B cell (primary cell): Measurements from ENCODE around the gene UBE2F. TPM values are rescaled to one million over a fixed set of nuclear protein-coding genes. Genes with fewer than 3 reads are reported as not detected.

ENCODE experiments used
- ATAC-seq: fragments of 200-7000 bp; cut with Tn5 transposase; one replicate; pipeline ENCODE4 v1.10.0; 2021; ENCODE audit warnings: low read depth, mild to moderate bottlenecking, moderate number of reproducible peaks, moderate library complexity
- CTCF ChIA-PET: fragments of 350-600 bp; sonication (Branson Sonifier 250); formaldehyde crosslinking; loops from one replicate; lab custom pipeline; 2021; ENCODE audit warnings: antibody characterized with exemption, inconsistent platforms; lab: Charles Lee
- POLR2A ChIA-PET: fragments of 350-600 bp; sonication (Branson Sonifier 250); formaldehyde crosslinking; loops from one replicate; lab custom pipeline; 2021; ENCODE audit warnings: antibody characterized with exemption; lab: Charles Lee
- DNase-seq: peaks from one replicate; pipeline ENCODE4 v3.0.0; 2013
- H2AFZ ChIP-seq: 2 replicates; pipeline ENCODE4 v1.6.1; 2012; ENCODE audit warnings: mild to moderate bottlenecking, low read depth, low read length; ENCODE audit not compliant: insufficient read depth, poor library complexity, severe bottlenecking
- H3K27ac ChIP-seq, 2 donors: 1 replicate in 1 of 2; 2 replicates in 1 of 2; pipeline ENCODE4 v1.5.1; 2012 to 2013; ENCODE audit warnings: low read length in 2 of 2, mild to moderate bottlenecking in 2 of 2, moderate library complexity in 1 of 2
- H3K27me3 ChIP-seq, 4 experiments: fragments of 200-600 bp in 1 of 4; sonication (generic) in 1 of 4; replicated peaks in 1 of 4; 1 replicate in 2 of 4; 2 replicates in 2 of 4; pipeline versions ENCODE4 v1.6.1 to v1.7.0; 2013 to 2016; ENCODE audit warnings: low read length in 3 of 4, mild to moderate bottlenecking in 2 of 4, mixed read lengths in 1 of 4, moderate library complexity in 1 of 4; ENCODE audit not compliant: insufficient read depth in 4 of 4, control insufficient read depth in 3 of 4; ENCODE audit errors: control extremely low read depth in 1 of 4
- H3K36me3 ChIP-seq, 2 experiments: replicated peaks in 1 of 2; 1 replicate in 1 of 2; 2 replicates in 1 of 2; pipeline versions ENCODE4 v1.6.1 to v1.7.1; 2013; ENCODE audit warnings: low read length in 1 of 2; ENCODE audit not compliant: insufficient read depth in 2 of 2, control insufficient read depth in 1 of 2; ENCODE audit errors: control extremely low read depth in 1 of 2, extremely low read depth in 1 of 2
- H3K4me1 ChIP-seq, 2 donors: fragments of 200-600 bp in 1 of 2; sonication (generic) in 1 of 2; 1 replicate in 1 of 2; 2 replicates in 1 of 2; pipeline versions ENCODE4 v1.5.1 to v1.6.1; 2013 to 2017; ENCODE audit warnings: low read length in 2 of 2; ENCODE audit not compliant: control insufficient read depth in 2 of 2, insufficient read depth in 2 of 2
- H3K4me2 ChIP-seq: replicated peaks from 2 replicates; pipeline ENCODE3; 2012; ENCODE audit warnings: mild to moderate bottlenecking, low read depth, low read length; ENCODE audit not compliant: poor library complexity, severe bottlenecking
- H3K4me3 ChIP-seq, 5 experiments: fragments of 200-600 bp in 1 of 5; sonication (generic) in 1 of 5; 1 replicate in 3 of 5; 2 replicates in 2 of 5; pipeline versions ENCODE4 v1.5.1 to v1.7.0; 2011 to 2016; ENCODE audit warnings: low read length in 4 of 5, mild to moderate bottlenecking in 4 of 5, low read depth in 2 of 5, control low read depth in 1 of 5, moderate library complexity in 1 of 5; ENCODE audit not compliant: insufficient read depth in 1 of 5; ENCODE audit errors: control extremely low read depth in 1 of 5, extremely low read depth in 1 of 5
- H3K79me2 ChIP-seq: fragments of 200-600 bp; sonication (generic); one replicate; pipeline ENCODE4 v1.6.0; 2016; ENCODE audit warnings: low read length; ENCODE audit not compliant: control insufficient read depth, insufficient read depth
- H3K9ac ChIP-seq: fragments of 200-600 bp; sonication (generic); 2 replicates; pipeline ENCODE4 v1.6.1; 2017; ENCODE audit warnings: mild to moderate bottlenecking, low read length, moderate library complexity
- H3K9me3 ChIP-seq, 3 donors: one replicate each; pipeline versions ENCODE4 v1.6.1 to v1.7.1; 2013; ENCODE audit warnings: low read length in 2 of 3; ENCODE audit not compliant: control insufficient read depth in 2 of 3, insufficient read depth in 1 of 3; ENCODE audit errors: control extremely low read depth in 1 of 3
- H4K20me1 ChIP-seq: 2 replicates; pipeline ENCODE4 v1.6.0; 2012; ENCODE audit warnings: mild to moderate bottlenecking, low read length; ENCODE audit not compliant: insufficient read depth, control insufficient read depth, poor library complexity, severe bottlenecking
- H3K27ac Mint-ChIP-seq: one replicate; pipeline ENCODE4 v1.8.0; 2021; ENCODE audit warnings: mixed read lengths
- H3K27me3 Mint-ChIP-seq: one replicate; pipeline ENCODE4 v1.8.0; 2021; ENCODE audit warnings: mixed read lengths
- H3K4me1 Mint-ChIP-seq: one replicate; pipeline ENCODE4 v1.8.0; 2021; ENCODE audit warnings: mixed read lengths
- H3K4me3 Mint-ChIP-seq: one replicate; pipeline ENCODE4 v1.8.0; 2021; ENCODE audit warnings: mixed read lengths
- H3K9me3 Mint-ChIP-seq: one replicate; pipeline ENCODE4 v1.8.0; 2022; ENCODE audit warnings: mixed read lengths; ENCODE audit not compliant: insufficient read depth
- EZH2 ChIP-seq: IDR thresholded peaks from 2 replicates; pipeline ENCODE4 v1.6.1; 2012; ENCODE audit warnings: borderline replicate concordance, low read depth, mild to moderate bottlenecking, moderate library complexity, low read length; ENCODE audit not compliant: insufficient read depth, poor library complexity, severe bottlenecking
- intact Hi-C: fragments of 100-400 bp; cut with micrococcal nuclease; formaldehyde crosslinking; loops from one replicate; pipeline ENCODE4 v1.10.0; 2022
- polyA plus RNA-seq: library from polyadenylated mRNA; depleted of rRNA; stranded (reverse); fragments of >200 nt; gene quantifications from 2 replicates; pipeline ENCODE4 v1.2.3, GENCODE V29; 2012
- total RNA-seq, 2 donors: library from RNA; stranded (reverse); fragments of 120-200 nt in 1 of 2; gene quantifications; 1 replicate in 1 of 2; 2 replicates in 1 of 2; pipeline versions ENCODE4 v1.2.3 to v1.2.4, GENCODE V29; 2013 to 2022
- TF ChIP-seq, protein P1 (sequence below): fragments of 200-600 bp; IDR thresholded peaks from one replicate; pipeline ENCODE4 v1.8.0; 2022; ENCODE audit warnings: antibody characterized with exemption, mild to moderate bottlenecking

UBE2F gene
- total and polyA plus RNA-seq, 2 donors (not counting 1 experiment from before 2014, with no cell fraction given): 22.5 to 57.6 TPM

DNA sequence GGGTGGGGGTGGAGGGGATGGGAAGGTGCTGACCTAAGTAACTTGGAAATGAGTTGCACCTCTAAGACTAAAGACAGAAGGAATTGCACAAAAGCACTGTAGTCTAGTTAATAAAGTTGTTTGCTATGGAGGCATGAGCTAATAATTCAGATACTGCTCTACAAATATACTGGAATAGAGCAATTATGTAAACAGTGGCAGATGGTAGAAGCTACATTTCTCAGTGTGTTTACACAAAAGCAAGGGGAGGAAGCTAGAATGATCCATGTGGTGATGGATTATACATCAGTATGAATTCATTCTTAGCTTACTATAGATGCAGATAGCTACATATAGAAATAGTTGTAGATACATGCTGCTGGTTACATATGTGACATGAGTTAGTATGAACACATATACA is 27.6 kb upstream of the UBE2F start:
- TF ChIP-seq, protein P1, sequence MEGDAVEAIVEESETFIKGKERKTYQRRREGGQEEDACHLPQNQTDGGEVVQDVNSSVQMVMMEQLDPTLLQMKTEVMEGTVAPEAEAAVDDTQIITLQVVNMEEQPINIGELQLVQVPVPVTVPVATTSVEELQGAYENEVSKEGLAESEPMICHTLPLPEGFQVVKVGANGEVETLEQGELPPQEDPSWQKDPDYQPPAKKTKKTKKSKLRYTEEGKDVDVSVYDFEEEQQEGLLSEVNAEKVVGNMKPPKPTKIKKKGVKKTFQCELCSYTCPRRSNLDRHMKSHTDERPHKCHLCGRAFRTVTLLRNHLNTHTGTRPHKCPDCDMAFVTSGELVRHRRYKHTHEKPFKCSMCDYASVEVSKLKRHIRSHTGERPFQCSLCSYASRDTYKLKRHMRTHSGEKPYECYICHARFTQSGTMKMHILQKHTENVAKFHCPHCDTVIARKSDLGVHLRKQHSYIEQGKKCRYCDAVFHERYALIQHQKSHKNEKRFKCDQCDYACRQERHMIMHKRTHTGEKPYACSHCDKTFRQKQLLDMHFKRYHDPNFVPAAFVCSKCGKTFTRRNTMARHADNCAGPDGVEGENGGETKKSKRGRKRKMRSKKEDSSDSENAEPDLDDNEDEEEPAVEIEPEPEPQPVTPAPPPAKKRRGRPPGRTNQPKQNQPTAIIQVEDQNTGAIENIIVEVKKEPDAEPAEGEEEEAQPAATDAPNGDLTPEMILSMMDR: no peak
- TF ChIP-seq EZH2: no peak
- DNase-seq: no peak
- POLR2A ChIA-PET: interaction anchor here (0.7 kb wide), 1 partner anchor 296 kb away, joined by 7 read pairs; no protein-coding TSS in a partner anchor
- no peak overlapping the region for H3K9ac ChIP-seq
- peaks cover 13% of the 10 kb centered on the region for H3K27me3 Mint-ChIP-seq
- H3K27me3 ChIP-seq: peaks cover 0 to 4% (median 0%) of the 10 kb centered on the region in 4 experiments
- H3K27ac Mint-ChIP-seq: no peak overlapping the region
- H3K4me1 ChIP-seq: no peaks in the 10 kb centered on the region
- no peak for ATAC-seq
- no peak overlapping the region for H3K27ac ChIP-seq
- H3K36me3 ChIP-seq: no peaks in the 10 kb centered on the region
- intact Hi-C loops: no loop called here
- no peaks in the 10 kb centered on the region for H3K4me1 Mint-ChIP-seq
- H2AFZ ChIP-seq: no peak overlapping the region
- H3K9me3 Mint-ChIP-seq: no peaks in the 10 kb centered on the region
- CTCF ChIA-PET: interaction anchor here (1.4 kb wide), 1 partner anchor 16 kb away, joined by 3 read pairs; no protein-coding TSS in a partner anchor
- H3K4me2 ChIP-seq: no peak overlapping the region
- H4K20me1 ChIP-seq: no peaks in the 10 kb centered on the region
- H3K9me3 ChIP-seq: peaks cover 0 to 9% (median 3%) of the 10 kb centered on the region in 3 donors
- no peaks in the 10 kb centered on the region for H3K79me2 ChIP-seq
- no peak overlapping the region for H3K4me3 ChIP-seq
- H3K4me3 Mint-ChIP-seq: no peak overlapping the region

DNA sequence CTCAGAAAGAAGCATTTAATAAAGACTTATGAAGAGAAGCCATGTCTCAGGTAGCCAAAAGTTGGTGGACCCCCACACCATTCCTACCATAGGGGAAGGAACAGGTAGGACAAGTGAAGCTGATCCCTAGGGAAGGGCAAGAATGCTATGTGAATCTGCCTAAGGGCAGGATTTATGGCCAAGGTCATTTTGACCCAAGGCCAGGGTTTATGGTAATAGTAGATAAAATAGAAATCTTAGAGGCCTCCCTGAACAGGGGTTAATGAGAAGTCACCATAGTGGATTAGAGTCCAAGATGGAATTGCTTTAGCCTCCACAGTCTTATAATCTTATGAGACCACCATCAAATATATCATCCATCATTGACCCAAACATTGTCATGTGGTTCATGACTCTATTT is 26.0 kb upstream of the UBE2F start:
- H3K9ac ChIP-seq: no peak overlapping the region
- H3K4me3 Mint-ChIP-seq: no peak overlapping the region
- no peak for TF ChIP-seq EZH2
- TF ChIP-seq, protein P1: no peak
- no peak overlapping the region for H2AFZ ChIP-seq
- peaks cover 2% of the 10 kb centered on the region for H3K9me3 Mint-ChIP-seq
- H4K20me1 ChIP-seq: no peaks in the 10 kb centered on the region
- intact Hi-C loops: no loop called here
- ChIA-PET POLR2A (no interaction called here), CTCF (interaction anchor here (1.4 kb wide), 1 partner anchor 18 kb away, joined by 3 read pairs; no protein-coding TSS in a partner anchor)
- no peak for ATAC-seq
- no peak for DNase-seq
- no peak overlapping the region for H3K27ac ChIP-seq
- H3K4me3 ChIP-seq: no peak overlapping the region
- peaks cover 0 to 9% (median 3%) of the 10 kb centered on the region in 4 experiments for H3K27me3 ChIP-seq
- no peaks in the 10 kb centered on the region for H3K79me2 ChIP-seq
- peaks cover 0 to 25% (median 10%) of the 10 kb centered on the region in 3 donors for H3K9me3 ChIP-seq
- H3K4me1 ChIP-seq: no peaks in the 10 kb centered on the region
- no peaks in the 10 kb centered on the region for H3K4me1 Mint-ChIP-seq
- H3K27me3 Mint-ChIP-seq: peaks cover 12% of the 10 kb centered on the region
- no peak overlapping the region for H3K4me2 ChIP-seq
- H3K36me3 ChIP-seq: no peaks in the 10 kb centered on the region
- H3K27ac Mint-ChIP-seq: no peak overlapping the region
